Measurements from ENCODE around the gene MMEL1. TPM values are rescaled to one million over a fixed set of nuclear protein-coding genes. Genes with fewer than 3 reads are reported as not detected.

MMEL1 gene
- polyA plus RNA-seq, 2 of the 4 experiments (the other 2 are of a cell fraction): not detected

GRCh38 chr1:2585318-2586092, 47.3 kb downstream of the MMEL1 start:
- peak overlapping the region; percentile 87 to 99 for H3K27ac ChIP-seq
- peak; percentile 27 to 31 for DNase-seq (ENCODE audit: low read depth in 1 of 2, low spot score in 1 of 2)
- ChIA-PET POLR2A (interaction anchor here (0.6 to 1.0 kb wide), 4 partner anchors 37 to 535 kb away, joined by 3 to 6 read pairs (median 4); partner anchors contain the start of gene PRKCZ), CTCF (interaction anchor here (0.6 to 2.3 kb wide), 4 partner anchors 24 to 993 kb away, joined by 3 to 6 read pairs (median 4); partner anchors contain the start of gene PANK4)
- peaks cover 12% of the 10 kb centered on the region for H3K4me1 ChIP-seq
- FAIRE-seq: no peak
- WGBS (ENCODE audit: missing lambda C conversion rate): 4% methylated on average over 19 of the region's 28 CpGs
- no peak for TF ChIP-seq HEYL (CRISPR knock-in tag; IDR thresholded peaks at IDR 0.05)
- 0 out of 5 replicates have a peak, but pooled peaks of 1 of the 2 experiments have one; percentile 18 for TF ChIP-seq JUN (IDR thresholded peaks at IDR 0.05)
- peak overlapping the region; percentile 79 for H3K4me2 ChIP-seq
- peak overlapping the region; percentile 78 for H3K4me3 ChIP-seq
- no peaks in the 10 kb centered on the region for H3K9me3 ChIP-seq
- peak in 1 of 2 experiments; percentile 41; a peak in 3 of 6 replicates for ATAC-seq

DNA sequence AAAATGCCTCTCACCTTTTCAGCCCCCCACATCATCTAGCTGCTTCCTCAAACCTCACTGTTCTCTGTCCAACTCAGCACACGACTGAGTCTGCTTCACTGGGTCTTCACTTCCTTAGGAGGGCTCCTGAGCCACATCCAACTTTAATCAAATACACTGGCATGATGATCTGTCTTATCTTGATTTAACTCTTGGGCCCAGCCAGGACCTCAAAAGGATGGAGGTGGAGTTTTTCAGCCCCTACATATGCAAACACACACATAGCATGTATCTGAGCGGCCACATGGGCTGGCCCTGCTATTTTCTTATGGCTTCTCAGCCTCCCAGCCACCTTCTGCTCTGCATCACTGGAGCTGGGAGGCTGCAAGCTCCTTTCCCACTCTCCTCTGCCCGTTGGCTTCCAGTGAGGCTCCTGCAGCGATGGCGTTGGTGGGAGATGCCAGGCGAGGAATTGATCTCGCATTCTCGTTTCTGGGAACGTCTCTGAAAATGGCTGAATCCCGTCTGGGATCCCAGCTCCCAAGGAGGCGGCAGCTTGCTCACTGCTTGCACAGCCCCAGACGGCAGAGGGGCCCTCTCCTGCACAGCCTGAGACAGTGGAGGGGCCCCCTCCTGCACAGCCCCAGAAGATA, 48.0 kb downstream of the MMEL1 start:
- TF ChIP-seq NFE2L2 (conservative IDR thresholded peaks at IDR 0.05; ENCODE audit: low read length) (no peak), ATOH8 (CRISPR knock-in tag; IDR thresholded peaks at IDR 0.05; ENCODE audit: low read depth) (no peak), REST (IDR thresholded peaks at IDR 0.05) (no peak), PHF8 (IDR thresholded peaks at IDR 0.05; ENCODE audit: borderline replicate concordance, low read depth) (no peak), HOXB13 (CRISPR knock-in tag; IDR thresholded peaks at IDR 0.05; ENCODE audit: low read depth) (no peak), POLR2AphosphoS2 (conservative IDR thresholded peaks at IDR 0.05; ENCODE audit: low read length) (no peak), NR3C1 (IDR thresholded peaks at IDR 0.05) (no peak)
- ChIA-PET POLR2A (no interaction called here), CTCF (interaction anchor here (0.8 to 2.3 kb wide), 4 partner anchors 10 to 36 kb away, joined by 3 to 6 read pairs (median 6); no protein-coding TSS in a partner anchor)
- Histone ChIP-seq H3K4me3 (no peak overlapping the region; the same call in 2 of the 3 replicates), H3K4me1 (peaks cover 12% of the 10 kb centered on the region), H3K4me2 (peak overlapping the region; percentile 79), H3K27ac (peak overlapping the region; percentile 87 to 99; a peak in 4 of 6 replicates), H3K9me3 (no peaks in the 10 kb centered on the region)
- DNase-seq (ENCODE audit: low read depth in 1 of 2, low spot score in 1 of 2): no peak
- WGBS (ENCODE audit: missing lambda C conversion rate): 89% methylated on average over 7 of the region's 12 CpGs
- FAIRE-seq: no peak
- ATAC-seq: no peak

- TF ChIP-seq, protein P1, sequence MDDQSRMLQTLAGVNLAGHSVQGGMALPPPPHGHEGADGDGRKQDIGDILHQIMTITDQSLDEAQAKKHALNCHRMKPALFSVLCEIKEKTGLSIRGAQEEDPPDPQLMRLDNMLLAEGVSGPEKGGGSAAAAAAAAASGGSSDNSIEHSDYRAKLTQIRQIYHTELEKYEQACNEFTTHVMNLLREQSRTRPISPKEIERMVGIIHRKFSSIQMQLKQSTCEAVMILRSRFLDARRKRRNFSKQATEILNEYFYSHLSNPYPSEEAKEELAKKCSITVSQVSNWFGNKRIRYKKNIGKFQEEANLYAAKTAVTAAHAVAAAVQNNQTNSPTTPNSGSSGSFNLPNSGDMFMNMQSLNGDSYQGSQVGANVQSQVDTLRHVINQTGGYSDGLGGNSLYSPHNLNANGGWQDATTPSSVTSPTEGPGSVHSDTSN (IDR thresholded peaks at IDR 0.05): no peak
- TF ChIP-seq, protein P2, sequence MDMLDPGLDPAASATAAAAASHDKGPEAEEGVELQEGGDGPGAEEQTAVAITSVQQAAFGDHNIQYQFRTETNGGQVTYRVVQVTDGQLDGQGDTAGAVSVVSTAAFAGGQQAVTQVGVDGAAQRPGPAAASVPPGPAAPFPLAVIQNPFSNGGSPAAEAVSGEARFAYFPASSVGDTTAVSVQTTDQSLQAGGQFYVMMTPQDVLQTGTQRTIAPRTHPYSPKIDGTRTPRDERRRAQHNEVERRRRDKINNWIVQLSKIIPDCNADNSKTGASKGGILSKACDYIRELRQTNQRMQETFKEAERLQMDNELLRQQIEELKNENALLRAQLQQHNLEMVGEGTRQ (IDR thresholded peaks at IDR 0.05): 0 out of 2 replicates have a peak, but pooled peaks have one; percentile 35
- TF ChIP-seq MAFK (IDR thresholded peaks at IDR 0.05; ENCODE audit: partially characterized antibody): no peak
- no peak for TF ChIP-seq MAX (IDR thresholded peaks at IDR 0.05)
- no peak for TF ChIP-seq CHD4 (IDR thresholded peaks at IDR 0.05; ENCODE audit: borderline replicate concordance)
- no peak overlapping the region for H3K27ac ChIP-seq
- ATAC-seq (no peak), DNase-seq (ENCODE audit: low read depth in 1 of 2, low spot score in 1 of 2) (peak in 1 of 2 experiments; percentile 20), FAIRE-seq (no peak)
- WGBS (ENCODE audit: missing lambda C conversion rate): 79% methylated on average over 7 of the region's 14 CpGs
- no peaks in the 10 kb centered on the region for H3K9me3 ChIP-seq
- H3K4me2 ChIP-seq: peak overlapping the region; percentile 1; the same call in 1 of the 3 replicates
- H3K4me1 ChIP-seq: peaks cover 12% of the 10 kb centered on the region
- no peak overlapping the region for H3K4me3 ChIP-seq
- ChIA-PET POLR2A (no interaction called here), CTCF (interaction anchor here (0.8 to 2.3 kb wide), 4 partner anchors 10 to 35 kb away, joined by 3 to 6 read pairs (median 6); no protein-coding TSS in a partner anchor)
Observed at GRCh38 chr1:2583871-2584351, 48.9 kb downstream of the MMEL1 start.
